ENCODE measurements around the gene PIWIL4. TPM values are rescaled to one million over a fixed set of nuclear protein-coding genes. Genes with fewer than 3 reads are reported as not detected.
A peak's percentile ranks its signal among the peaks of the same experiment; 100 is the strongest.

PIWIL4 gene
- total RNA-seq, 1 experiment from 2014 or later, result not detected

DNA sequence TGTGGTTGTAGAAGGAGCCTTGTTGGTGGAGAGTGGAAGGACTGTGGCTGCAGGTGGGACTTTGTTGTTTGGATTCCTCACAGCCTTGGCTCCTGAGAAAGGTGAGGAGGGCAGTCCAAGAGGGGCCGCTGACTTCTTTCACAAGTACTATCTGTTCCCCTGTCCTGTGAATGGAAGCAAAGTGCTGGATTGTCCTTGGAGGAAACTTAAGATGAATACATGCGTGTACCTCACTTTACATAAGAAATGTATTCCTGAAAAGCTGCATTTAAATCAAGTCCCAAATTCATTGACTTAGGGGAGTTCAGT lies 21.1 kb upstream of the PIWIL4 start:
- TF ChIP-seq CTCF (conservative IDR thresholded peaks at IDR 0.05), result no peak
- Histone ChIP-seq H3K27me3 (ENCODE audit: insufficient read depth, low read length) (peaks cover 9% of the 10 kb centered on the region; the same call in 1 of the 2 replicates), H4K20me1 (ENCODE audit: control insufficient read depth, insufficient read depth, insufficient read length) (no peaks in the 10 kb centered on the region), H2BK120ac (ENCODE audit: low read depth, low read length, poor library complexity, severe bottlenecking) (no peak overlapping the region), H3K4me1 (ENCODE audit: insufficient read depth, low read length) (no peaks in the 10 kb centered on the region; the same call in none of the 2 replicates), H3K56ac (ENCODE audit: insufficient read length, low read depth, low read length) (no peak overlapping the region), H3K4me2 (ENCODE audit: insufficient read depth, insufficient read length, low read length) (peak overlapping the region; percentile 47), H2AFZ (ENCODE audit: low read length) (no peak overlapping the region), H3K79me1 (ENCODE audit: insufficient read depth, low read depth, low read length, poor library complexity, severe bottlenecking) (no peaks in the 10 kb centered on the region), H3K9ac (ENCODE audit: extremely low read depth, insufficient read length, low read length) (no peak overlapping the region), H4K91ac (ENCODE audit: insufficient read length, low read depth, low read length) (no peak overlapping the region), H3K23me2 (ENCODE audit: insufficient read length, low read depth, low read length, poor library complexity, severe bottlenecking) (peaks cover 15% of the 10 kb centered on the region), H3K18ac (ENCODE audit: insufficient read length, low read depth, low read length) (no peak overlapping the region), H3K14ac (ENCODE audit: insufficient read depth, low read length) (no peak overlapping the region), H3K9me3 (ENCODE audit: control insufficient read depth, low read depth, low read length) (no peaks in the 10 kb centered on the region), H4K5ac (ENCODE audit: insufficient read length, low read depth, low read length) (no peak overlapping the region), H3K79me2 (ENCODE audit: insufficient read depth, low read length) (peaks cover 2% of the 10 kb centered on the region; the same call in 1 of the 2 replicates), H2BK12ac (ENCODE audit: insufficient read length, low read depth, low read length) (no peak overlapping the region), H3K27ac (ENCODE audit: insufficient read length, low read depth, low read length) (no peak overlapping the region), H2BK5ac (ENCODE audit: insufficient read length, low read length) (no peak overlapping the region), H4K8ac (replicated peaks; ENCODE audit: insufficient read length, low read depth, low read length) (no peak overlapping the region), H3K23ac (ENCODE audit: insufficient read length, low read depth, low read length) (no peak overlapping the region), H3T11ph (ENCODE audit: low read length) (no peak overlapping the region), H2BK15ac (ENCODE audit: low read depth, low read length) (no peak overlapping the region), H2BK20ac (ENCODE audit: low read depth, low read length, poor library complexity, severe bottlenecking) (no peak overlapping the region), H3K4ac (ENCODE audit: low read depth, low read length) (no peak overlapping the region), H2AK5ac (ENCODE audit: insufficient read length, low read length) (no peak overlapping the region)
- WGBS (ENCODE audit: extremely low coverage, insufficient read length, low lambda C conversion rate), result no CpG with 5 or more reads among the region's 2 CpGs
- peak overlapping the region; percentile 65 to 80 for H3K4me3 Mint-ChIP-seq
- H3K4me1 Mint-ChIP-seq, result peaks cover 21 to 31% of the 10 kb centered on the region in 2 experiments
- peaks cover 0 to 5% (median 0%) of the 10 kb centered on the region in 3 experiments; a peak in 1 of 7 replicates for H3K36me3 Mint-ChIP-seq (ENCODE audit: insufficient read depth in 1 of 3, low read depth in 3 of 3)
- H3K27me3 Mint-ChIP-seq (ENCODE audit: low read depth), result peaks cover 23% of the 10 kb centered on the region
- DNase-seq, result no peak
- H3K9me3 Mint-ChIP-seq, result no peaks in the 10 kb centered on the region
- H3K27ac Mint-ChIP-seq, result no peak overlapping the region
